GM21515 (cell line): ENCODE data around the gene CDA.

ENCODE experiments used
- ATAC-seq: cut with Tn5 transposase; IDR thresholded peaks from one replicate; pipeline ENCODE4 v1.9.1; 2021; ENCODE audit not compliant: unreplicated experiment

CDA gene

DNA sequence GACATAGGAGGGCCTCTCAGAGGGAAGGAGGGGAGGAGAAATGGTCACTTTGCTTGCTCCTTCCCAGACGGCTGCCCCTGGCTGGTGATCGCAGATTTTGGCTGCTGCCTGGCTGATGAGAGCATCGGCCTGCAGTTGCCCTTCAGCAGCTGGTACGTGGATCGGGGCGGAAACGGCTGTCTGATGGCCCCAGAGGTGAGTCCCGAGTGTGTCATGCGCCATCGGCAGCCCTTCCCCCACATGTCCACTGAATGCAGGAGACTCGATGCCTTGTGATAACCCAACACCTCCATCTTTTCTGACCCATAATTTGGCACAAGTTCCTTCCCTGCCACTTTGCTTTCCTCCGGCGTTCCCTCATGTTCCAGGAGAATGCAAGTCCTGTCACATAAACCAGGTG lies 59.5 kb downstream of the CDA start:
- ATAC-seq = no peak

GRCh38 chr1:20648946-20649345 lies 60.0 kb downstream of the CDA start:
- ATAC-seq = no peak

GRCh38 chr1:20652300-20652699 lies 63.4 kb downstream of the CDA start:
- no peak for ATAC-seq

DNA sequence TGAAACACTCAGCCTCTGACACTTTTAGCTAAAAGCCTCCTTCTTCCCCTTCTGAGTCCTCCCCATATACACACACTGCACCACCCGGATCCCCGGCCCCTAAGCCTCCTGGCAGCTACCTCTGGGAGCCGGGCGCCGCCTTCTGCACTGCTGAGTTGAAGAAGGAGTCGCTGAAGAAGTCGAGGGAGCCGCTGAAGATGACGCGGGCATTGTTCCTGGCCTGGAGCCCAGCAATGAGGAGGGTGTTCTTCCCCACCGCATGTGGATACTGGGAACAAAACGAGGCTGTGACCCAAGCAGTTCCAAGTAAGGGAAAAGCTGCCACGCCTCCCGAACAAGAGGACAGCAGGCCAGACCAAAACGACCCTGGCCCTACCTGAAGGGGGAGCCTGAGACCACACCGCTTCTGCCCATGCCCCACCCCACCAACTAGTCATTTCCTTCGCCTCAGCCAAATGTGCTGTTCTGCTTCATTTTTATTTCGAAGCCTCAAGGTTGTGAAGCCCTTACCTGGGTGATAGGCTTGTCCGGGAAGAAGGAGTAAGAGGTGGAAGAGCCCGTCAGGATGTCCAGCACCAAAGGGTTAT lies 65.3 kb downstream of the CDA start:
- no peak for ATAC-seq

GRCh38 chr1:20657024-20657423 lies 68.1 kb downstream of the CDA start:
- ATAC-seq = no peak

GRCh38 chr1:20658166-20658915 lies 69.4 kb downstream of the CDA start:
- no peak for ATAC-seq

DNA sequence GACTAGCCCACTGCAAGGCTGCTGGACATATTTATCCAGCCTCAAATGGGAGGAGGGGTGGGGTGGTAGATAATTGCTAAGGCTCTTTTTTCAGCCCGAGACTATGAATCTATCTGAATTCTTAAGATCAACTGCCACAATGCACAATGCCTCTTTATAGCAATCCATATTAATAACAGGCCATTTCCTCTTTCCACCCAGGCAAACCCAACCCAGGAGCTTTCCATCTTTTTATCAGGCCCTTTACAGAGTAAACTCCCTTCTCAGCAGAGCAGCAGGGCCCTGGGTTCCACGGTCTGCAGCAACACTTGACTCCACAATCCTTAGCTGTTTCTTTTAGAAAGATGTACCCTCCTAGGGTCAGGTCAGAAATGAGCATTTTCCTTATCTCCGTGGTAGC lies 71.5 kb downstream of the CDA start:
- no peak for ATAC-seq

DNA sequence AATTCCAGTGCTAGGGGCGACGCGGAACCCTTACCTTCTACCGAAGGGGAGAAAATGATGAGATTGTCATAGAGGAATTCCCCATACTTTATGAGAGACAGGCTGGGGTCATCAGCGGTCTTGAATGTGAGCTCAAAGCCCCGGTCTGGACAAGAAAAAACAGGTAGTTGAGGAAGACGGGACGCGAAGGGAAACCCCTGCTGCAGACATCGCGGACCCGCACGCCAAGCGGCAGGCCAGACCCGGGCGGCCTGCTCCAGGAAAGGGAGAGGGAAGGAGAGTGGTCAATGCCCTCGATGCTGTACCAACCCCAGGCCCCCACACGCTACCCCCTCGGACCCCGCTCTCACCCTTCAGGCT lies 71.9 kb downstream of the CDA start:
- peak; percentile 4 for ATAC-seq

- peak; percentile 93 for ATAC-seq
These were observed 72.6 kb downstream of the CDA start, which contains the start of gene DDOST for GRCh38 chr1:20661207-20662109. DDOST (minus strand) TSS chr1:20661369; CDS start chr1:20661350, 19 bp downstream.

DNA sequence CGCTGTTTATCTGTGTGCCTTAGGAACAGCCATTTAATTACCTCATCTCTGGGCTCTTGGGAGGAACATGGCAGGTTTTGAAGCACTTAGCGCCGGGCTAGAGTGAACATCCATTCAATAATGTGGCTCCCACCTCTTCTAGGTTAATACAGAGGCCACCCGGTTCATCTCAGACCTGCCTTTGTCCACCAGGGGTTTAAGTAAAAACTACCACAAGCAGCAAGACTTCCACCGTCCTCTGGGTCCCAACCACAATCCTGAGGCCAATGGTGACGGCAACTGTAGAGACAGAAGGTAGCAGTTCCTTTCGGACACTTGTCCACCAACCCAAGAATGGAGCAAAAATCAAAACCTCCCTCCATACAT lies 73.2 kb downstream of the CDA start:
- no peak for ATAC-seq

DNA sequence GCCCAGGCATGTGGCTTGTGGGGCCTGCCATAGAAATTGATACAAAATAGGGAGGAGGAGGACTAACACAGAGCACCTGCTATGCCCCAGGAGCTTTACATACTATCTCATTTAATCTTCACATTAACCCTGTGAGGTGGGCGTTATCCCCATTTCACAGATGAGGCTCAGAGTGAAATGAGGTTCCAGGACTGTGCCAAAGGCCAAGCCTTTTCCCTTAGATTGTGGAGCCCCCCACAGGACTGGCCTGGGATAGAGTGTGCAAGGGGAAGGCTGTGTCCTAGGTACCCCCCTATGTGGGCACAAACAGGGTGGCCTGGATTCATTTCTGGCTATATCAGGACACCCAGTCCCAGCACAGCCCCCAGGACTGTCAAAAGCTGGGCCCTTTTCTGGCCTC lies 74.5 kb downstream of the CDA start:
- ATAC-seq = no peak

- ATAC-seq = no peak
These were observed 75.2 kb downstream of the CDA start for GRCh38 chr1:20663969-20664715.

DNA sequence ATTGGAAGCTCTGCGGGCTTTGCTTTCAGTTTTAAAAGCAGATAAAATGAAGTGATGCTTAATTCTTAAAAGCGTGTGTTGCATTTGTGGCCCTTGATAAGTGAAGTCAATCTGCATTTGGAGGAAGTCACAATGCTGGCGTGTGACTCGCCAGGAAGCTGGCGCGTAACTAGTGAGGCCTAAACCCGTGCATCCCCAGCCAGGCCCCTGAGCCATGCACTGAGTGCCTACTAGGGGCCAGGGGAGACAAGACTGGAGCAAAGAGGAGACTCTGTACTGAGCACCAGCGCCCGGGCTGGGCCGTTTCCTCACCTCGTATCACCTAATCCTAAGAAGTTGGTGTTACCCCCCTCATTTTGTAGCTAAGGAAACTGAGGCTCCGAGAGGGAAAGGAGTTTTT lies 76.8 kb downstream of the CDA start:
- ATAC-seq = no peak

DNA sequence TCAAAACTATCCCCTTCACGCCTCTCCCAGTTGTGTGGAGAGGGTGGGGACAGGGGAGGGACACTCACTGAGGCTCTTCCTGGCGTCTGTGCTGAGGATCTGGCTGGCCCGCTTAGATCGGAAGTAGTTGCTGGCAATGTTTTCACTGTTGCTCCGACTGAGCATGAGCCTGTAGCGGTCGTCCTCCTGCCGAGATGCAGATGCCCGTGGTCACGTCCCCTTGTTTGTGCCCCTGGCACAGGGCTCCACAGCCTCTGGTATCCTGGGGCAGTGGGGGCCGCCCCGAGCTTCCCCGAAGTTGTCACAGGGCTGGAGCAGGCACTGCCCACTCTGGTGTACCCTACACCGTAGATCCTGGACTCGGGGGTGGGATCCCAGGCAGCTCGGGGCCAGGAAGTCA lies 77.2 kb downstream of the CDA start:
- no peak for ATAC-seq

- ATAC-seq = no peak
These were observed 77.9 kb downstream of the CDA start for GRCh38 chr1:20666804-20667203.
